ENCODE measurements around the gene ADGRG6. TPM values are rescaled to one million over a fixed set of nuclear protein-coding genes. Genes with fewer than 3 reads are reported as not detected.

Gene ADGRG6
- total and polyA plus RNA-seq, 9 donors: 1.6 to 10.6 (median 3.0) TPM

- DNase-seq: no peak
- H3K36me3 ChIP-seq: no peaks in the 10 kb centered on the region
- H3K27me3 ChIP-seq: no peaks in the 10 kb centered on the region
- 86 to 92% (median 87%) methylated on average over 2 of the region's 2 CpGs for WGBS, 3 donors
- intact Hi-C loops (cut with DNase I): no loop called here
- no peak overlapping the region for H3K27ac ChIP-seq
- H3K4me3 ChIP-seq: no peak overlapping the region
- peaks cover 2% of the 10 kb centered on the region for H3K4me1 ChIP-seq (ENCODE audit: insufficient read depth)
- no peaks in the 10 kb centered on the region for H3K9me3 ChIP-seq
- no peak for TF ChIP-seq CTCF (IDR thresholded peaks at IDR 0.05)
- no peak for TF ChIP-seq EP300 (IDR thresholded peaks at IDR 0.05)
- no peak for TF ChIP-seq POLR2A (IDR thresholded peaks at IDR 0.05)
These were observed 97.9 kb downstream of the ADGRG6 start for GRCh38 chr6:142399739-142400138.

- Histone ChIP-seq H3K4me3 (no peak overlapping the region), H3K9me3 (no peaks in the 10 kb centered on the region), H3K27ac (no peak overlapping the region), H3K27me3 (no peaks in the 10 kb centered on the region), H3K4me1 (ENCODE audit: insufficient read depth) (peaks cover 5% of the 10 kb centered on the region), H3K36me3 (no peaks in the 10 kb centered on the region)
- TF ChIP-seq EP300 (IDR thresholded peaks at IDR 0.05) (no peak), POLR2A (IDR thresholded peaks at IDR 0.05) (no peak), CTCF (IDR thresholded peaks at IDR 0.05) (no peak)
- intact Hi-C loops (cut with DNase I): no loop called here
- WGBS, 3 donors: 29 to 53% (median 30%) methylated on average over 4 of the region's 4 CpGs
- DNase-seq: no peak
These were observed 98.7 kb downstream of the ADGRG6 start for GRCh38 chr6:142400495-142400894.

- TF ChIP-seq POLR2A (IDR thresholded peaks at IDR 0.05): no peak
- TF ChIP-seq CTCF (IDR thresholded peaks at IDR 0.05): no peak
- no peak for TF ChIP-seq EP300 (IDR thresholded peaks at IDR 0.05)
- H3K27me3 ChIP-seq: no peaks in the 10 kb centered on the region
- no peaks in the 10 kb centered on the region for H3K36me3 ChIP-seq
- H3K9me3 ChIP-seq: no peaks in the 10 kb centered on the region
- intact Hi-C loops (cut with DNase I): no loop called here
- H3K4me3 ChIP-seq: no peak overlapping the region
- peaks cover 6% of the 10 kb centered on the region for H3K4me1 ChIP-seq (ENCODE audit: insufficient read depth)
- DNase-seq: no peak
- no peak overlapping the region for H3K27ac ChIP-seq
- WGBS, 3 donors: 33 to 56% (median 40%) methylated on average over 1 of the region's 1 CpG
These were observed 100.0 kb downstream of the ADGRG6 start for GRCh38 chr6:142401838-142402237.

- TF ChIP-seq CTCF (IDR thresholded peaks at IDR 0.05): no peak
- no peak for TF ChIP-seq POLR2A (IDR thresholded peaks at IDR 0.05)
- TF ChIP-seq EP300 (IDR thresholded peaks at IDR 0.05): no peak
- H3K4me3 ChIP-seq: no peak overlapping the region
- H3K9me3 ChIP-seq: no peaks in the 10 kb centered on the region
- no peak overlapping the region for H3K27ac ChIP-seq
- WGBS, 3 donors: 90 to 93% (median 92%) methylated on average over 3 of the region's 3 CpGs
- H3K4me1 ChIP-seq (ENCODE audit: insufficient read depth): peaks cover 6% of the 10 kb centered on the region
- intact Hi-C loops (cut with DNase I): no loop called here
- H3K27me3 ChIP-seq: no peaks in the 10 kb centered on the region
- no peaks in the 10 kb centered on the region for H3K36me3 ChIP-seq
- DNase-seq: no peak
These were observed 102.9 kb downstream of the ADGRG6 start for GRCh38 chr6:142404751-142405150.

- H3K27ac ChIP-seq: no peak overlapping the region
- no peak for TF ChIP-seq EP300 (IDR thresholded peaks at IDR 0.05)
- no peak for TF ChIP-seq POLR2A (IDR thresholded peaks at IDR 0.05)
- no peak for TF ChIP-seq CTCF (IDR thresholded peaks at IDR 0.05)
- H3K27me3 ChIP-seq: no peaks in the 10 kb centered on the region
- intact Hi-C loops (cut with DNase I): no loop called here
- no peak overlapping the region for H3K4me3 ChIP-seq
- no peaks in the 10 kb centered on the region for H3K9me3 ChIP-seq
- WGBS, 3 donors: 7 to 22% (median 8%) methylated on average over 3 of the region's 3 CpGs
- no peaks in the 10 kb centered on the region for H3K36me3 ChIP-seq
- DNase-seq: no peak
- H3K4me1 ChIP-seq (ENCODE audit: insufficient read depth): peaks cover 6% of the 10 kb centered on the region
These were observed 104.3 kb downstream of the ADGRG6 start for GRCh38 chr6:142406131-142406530.

Measured in ovary (tissue), 9 donors.